K562 (cell line): Measurements from ENCODE around the gene MIR17HG. TPM values are rescaled to one million over a fixed set of nuclear protein-coding genes. Genes with fewer than 3 reads are reported as not detected.

Experiments
- ATAC-seq: fragments of 200-7000 bp; cut with Tn5 transposase; 3 replicates; pipeline ENCODE4 v1.9.1; 2020; ENCODE audit warnings: moderate library complexity
- BruUV-seq: library from RNA; stranded (reverse); fragments of 400-500 nt; replicated peaks from 2 replicates; lab custom pipeline; 2021; lab: Mats Ljungman, UMichigan
- CTCF ChIA-PET: fragments of 300-600 bp; formaldehyde crosslinking; extraction: SDS; loops from one replicate; lab custom pipeline; 2021; ENCODE audit warnings: low intra/inter-chr PET ratio; lab: Yijun Ruan, JAX
- POLR2A ChIA-PET: fragments of 300-600, 350-650 bp; sonication (Branson Sonifier 250); formaldehyde crosslinking; extraction: SDS; loops from one replicate; lab custom pipeline; 2021; ENCODE audit warnings: antibody characterized with exemption, inconsistent platforms; lab: Yijun Ruan, JAX
- DNase-seq, 4 experiments: peaks; one replicate each; pipeline versions ENCODE4 v3.0.0 to v3.0.0-alpha.2; 2011 to 2018; ENCODE audit warnings: low spot score in 3 of 4, mixed read lengths in 3 of 4; ENCODE audit errors: extremely low read depth in 1 of 4
- FAIRE-seq: peaks from 2 replicates; lab custom pipeline; 2011; peaks lifted over from hg19 to GRCh38; lab: Jason Lieb, UNC
- H2AFZ ChIP-seq: 2 replicates; pipeline ENCODE4 v1.6.0; 2011; ENCODE audit warnings: low read depth, low read length, control low read depth, inconsistent platforms
- H3K27ac ChIP-seq: fragments of 200-600 bp; 3 replicates; pipeline ENCODE4 v1.8.0; 2011; ENCODE audit warnings: low read depth, mild to moderate bottlenecking, control low read depth, inconsistent platforms, low read length, moderate library complexity, mixed read lengths; ENCODE audit errors: extremely low read depth
- H3K27me3 ChIP-seq, 2 experiments: fragments of 300-600 bp in 1 of 2; 2 replicates in 1 of 2; 3 replicates in 1 of 2; pipeline versions ENCODE4 v1.6.0 to v1.8.0; 2011; ENCODE audit warnings: inconsistent platforms in 2 of 2, low read length in 2 of 2, mild to moderate bottlenecking in 1 of 2, mixed read lengths in 1 of 2, moderate library complexity in 1 of 2; ENCODE audit not compliant: control insufficient read depth in 2 of 2, insufficient read depth in 2 of 2
- H3K36me3 ChIP-seq: fragments of 300-600 bp; 3 replicates; pipeline ENCODE4 v1.8.0; 2011; ENCODE audit warnings: mild to moderate bottlenecking, low read length, inconsistent platforms; ENCODE audit not compliant: control insufficient read depth, insufficient read depth
- H3K4me1 ChIP-seq, 2 experiments: fragments of 200-600 bp in 1 of 2; replicated peaks in 1 of 2; 2 replicates in 1 of 2; 3 replicates in 1 of 2; pipeline versions ENCODE4 v1.5.1 to v1.8.0; 2011; ENCODE audit warnings: inconsistent platforms in 2 of 2, low read length in 2 of 2, mild to moderate bottlenecking in 1 of 2, mixed read lengths in 1 of 2, moderate library complexity in 1 of 2; ENCODE audit not compliant: control insufficient read depth in 2 of 2, insufficient read depth in 2 of 2
- H3K4me2 ChIP-seq: 2 replicates; pipeline ENCODE4 v1.6.1; 2011; ENCODE audit warnings: low read length, control low read depth, inconsistent platforms, mixed read lengths; ENCODE audit not compliant: insufficient read depth
- H3K4me3 ChIP-seq: fragments of 200-600 bp; sonication (generic), shearing (Covaris generic); 2 replicates; pipeline ENCODE4 v1.5.1; 2016; ENCODE audit warnings: control low read depth, inconsistent platforms
- H3K79me2 ChIP-seq: fragments of 200-600 bp; 3 replicates; pipeline ENCODE4 v1.8.0; 2011; ENCODE audit warnings: low read length, inconsistent platforms; ENCODE audit not compliant: control insufficient read depth, insufficient read depth
- H3K9ac ChIP-seq, 2 experiments: 2 replicates each; pipeline versions ENCODE4 v1.6.0 to v1.6.1; 2011; ENCODE audit warnings: low read depth in 2 of 2, low read length in 2 of 2, control low read depth in 1 of 2, inconsistent platforms in 1 of 2, mild to moderate bottlenecking in 1 of 2, mixed read lengths in 1 of 2; ENCODE audit not compliant: insufficient read depth in 1 of 2
- H3K9me1 ChIP-seq: one replicate; pipeline ENCODE4 v1.6.0; 2011; ENCODE audit warnings: inconsistent platforms, mild to moderate bottlenecking, low read length, moderate library complexity; ENCODE audit not compliant: control insufficient read depth, insufficient read depth
- H3K9me3 ChIP-seq: replicated peaks from 2 replicates; pipeline ENCODE4 v1.5.1; 2011; ENCODE audit warnings: low read depth, low read length, inconsistent platforms; ENCODE audit not compliant: control insufficient read depth, insufficient read depth
- H4K20me1 ChIP-seq: replicated peaks from 2 replicates; pipeline ENCODE4 v1.6.1; 2011; ENCODE audit warnings: low read length, inconsistent platforms, mixed read lengths; ENCODE audit not compliant: control insufficient read depth, insufficient read depth
- COPS2 ChIP-seq: fragments of 450-650 bp; conservative IDR thresholded peaks from 2 replicates; pipeline ENCODE4 v1.6.1; 2016; ENCODE audit warnings: mild to moderate bottlenecking, moderate library complexity
- CTCFL ChIP-seq: IDR thresholded peaks from 2 replicates; pipeline ENCODE4 v1.6.1; 2011; ENCODE audit warnings: borderline replicate concordance, low read depth, mild to moderate bottlenecking, moderate library complexity, low read length; ENCODE audit not compliant: insufficient read depth, poor library complexity, severe bottlenecking
- KAT2B ChIP-seq: IDR thresholded peaks from one replicate; pipeline ENCODE4 v1.6.1; 2012; ENCODE audit warnings: low read depth, mild to moderate bottlenecking, control low read depth, inconsistent platforms, low read length, moderate library complexity
- RERE ChIP-seq: sonication (generic); formaldehyde crosslinking; IDR thresholded peaks from 2 replicates; pipeline ENCODE4 v1.8.0; 2023; ENCODE audit warnings: missing genetic modification reagents, mild to moderate bottlenecking, borderline replicate concordance
- YBX1 ChIP-seq: fragments of 450-650 bp; IDR thresholded peaks from 2 replicates; pipeline ENCODE4 v1.7.1; 2016; ENCODE audit warnings: mild to moderate bottlenecking
- ZNF592 ChIP-seq: fragments of 450-650 bp; IDR thresholded peaks from 2 replicates; pipeline ENCODE4 v1.6.1; 2017; ENCODE audit warnings: antibody characterized with exemption, mild to moderate bottlenecking
- ZNF699 ChIP-seq: fragments of 250-450 bp; sonication (Bioruptor Pico); IDR thresholded peaks from 2 replicates; pipeline ENCODE4 v1.8.0; 2021; ENCODE audit warnings: mild to moderate bottlenecking, moderate library complexity; ENCODE audit not compliant: insufficient replicate concordance
- ZNF79 ChIP-seq: fragments of 250-450 bp; sonication (Bioruptor Pico); IDR thresholded peaks from 2 replicates; pipeline ENCODE4 v1.4.0; 2020; ENCODE audit warnings: low read depth, mild to moderate bottlenecking, moderate library complexity
- WGBS: fragments of 100-300 bp; shearing (Covaris generic); methylation state at CpG from one replicate; pipeline ENCODE4 v1.1.6; 2016; ENCODE audit warnings: low coverage, mixed read lengths; ENCODE audit not compliant: insufficient coverage; ENCODE audit errors: missing lambda C conversion rate; 5-methylcytosine and 5-hydroxymethylcytosine counted together
- in situ Hi-C: fragments of 300-500 bp; cut with MboI; formaldehyde crosslinking; loops from 4 replicates; pipeline ENCODE4 v1.15.0; 2018; ENCODE audit warnings: inconsistent platforms, mixed read lengths
- intact Hi-C: fragments of 100-400 bp; cut with micrococcal nuclease; formaldehyde crosslinking; loops from 2 replicates; pipeline ENCODE4 v1.14.2; 2022
- polyA plus RNA-seq, 8 experiments: library from polyadenylated mRNA; depleted of rRNA in 4 of 8; stranded (reverse) in 5 of 8; unstranded in 3 of 8; fragments of >200 nt; fragmentation: Nextera tagmentation in 2 of 8; fragmentation: Illumina TruSeq in 1 of 8; extraction: Ambion mirVana in 2 of 8; extraction: Trizol in 1 of 8; gene quantifications; 2 replicates each; pipeline versions ENCODE4 v1.2.1 to v1.2.3, GENCODE V29; 2011 to 2014; ENCODE audit warnings: inconsistent platforms in 1 of 8, missing spikeins in 1 of 8
- total RNA-seq, 7 experiments: library from RNA; depleted of rRNA in 6 of 7; stranded (reverse); fragments of >200 nt in 6 of 7; fragmentation: Illumina TruSeq in 2 of 7; extraction: Trizol in 2 of 7; gene quantifications; 2 replicates each; pipeline versions ENCODE4 v1.2.1 to v1.2.3, GENCODE V29; 2011 to 2021; ENCODE audit warnings: low replicate concordance in 1 of 7

Gene MIR17HG
- total and polyA plus RNA-seq, 9 of the 15 experiments (the other 6 are each of a cell fraction or from before 2014, with no cell fraction given), result 44.2 to 218 (median 77.8) TPM

GRCh38 chr13:91400063-91400399 lies 52.5 kb downstream of the MIR17HG start (continued):
- TF ChIP-seq RERE (CRISPR knock-in tag), result no peak
- TF ChIP-seq, all 486 proteins: peak for 0

GRCh38 chr13:91400671-91401070 lies 53.2 kb downstream of the MIR17HG start:
- in situ Hi-C loops, result no loop called here
- Histone ChIP-seq H2AFZ (no peak overlapping the region), H3K9me1 (no peaks in the 10 kb centered on the region)
- TF ChIP-seq KAT2B, result no peak
- TF ChIP-seq ZNF699 (CRISPR knock-in tag), result no peak
- no peak for TF ChIP-seq CTCFL
- TF ChIP-seq COPS2, result no peak
- TF ChIP-seq YBX1, result no peak
- TF ChIP-seq ZNF592, result no peak
- TF ChIP-seq ZNF79 (CRISPR knock-in tag), result no peak

More at GRCh38 chr13:91400671-91401070, 53.2 kb downstream of the MIR17HG start:
- Histone ChIP-seq H3K4me1 (peaks cover 0 to 13% of the 10 kb centered on the region in 2 experiments; a peak in 3 of 5 replicates), H3K36me3 (no peaks in the 10 kb centered on the region), H3K4me3 (no peak overlapping the region), H3K4me2 (no peak overlapping the region), H3K27me3 (peaks cover 13 to 17% of the 10 kb centered on the region in 2 experiments), H3K9me3 (no peaks in the 10 kb centered on the region), H3K27ac (no peak overlapping the region), H4K20me1 (no peaks in the 10 kb centered on the region), H3K79me2 (no peaks in the 10 kb centered on the region), H3K9ac (no peak overlapping the region)
- DNase-seq (no peak), FAIRE-seq (no peak), ATAC-seq (no peak)
- CTCF ChIA-PET, result no interaction called here
- under 1% methylated on average over 3 of the region's 3 CpGs for WGBS
- no TSS peak for BruUV-seq
- POLR2A ChIA-PET, result interaction anchor here (0.6 to 1.6 kb wide), 4 partner anchors 42 to 389 kb away, joined by 3 to 5 read pairs (median 4); no protein-coding TSS in a partner anchor
- intact Hi-C loops, result loop anchor here (5.0 kb wide), 1 partner anchor 33 kb away; no protein-coding TSS in a partner anchor
